Stimulated activated CD4-positive, alpha-beta T cell treated with anti-CD3 and anti-CD28 coated beads, TNF-alpha, amount 100 ng/mL, for 1 hour (primary cell): ENCODE data around the gene RGS10.
"Not testable (repeated sequence)": the region's sequence is repeated elsewhere in the genome, so short reads cannot be mapped to it uniquely, and the experiment has no call there.

Experiments
- DNase-seq, 3 donors: peaks; one replicate each; pipeline ENCODE4 v3.0.0-alpha.2; 2020; ENCODE audit warnings: low read depth in 3 of 3, low spot score in 1 of 3

RGS10 gene

DNA sequence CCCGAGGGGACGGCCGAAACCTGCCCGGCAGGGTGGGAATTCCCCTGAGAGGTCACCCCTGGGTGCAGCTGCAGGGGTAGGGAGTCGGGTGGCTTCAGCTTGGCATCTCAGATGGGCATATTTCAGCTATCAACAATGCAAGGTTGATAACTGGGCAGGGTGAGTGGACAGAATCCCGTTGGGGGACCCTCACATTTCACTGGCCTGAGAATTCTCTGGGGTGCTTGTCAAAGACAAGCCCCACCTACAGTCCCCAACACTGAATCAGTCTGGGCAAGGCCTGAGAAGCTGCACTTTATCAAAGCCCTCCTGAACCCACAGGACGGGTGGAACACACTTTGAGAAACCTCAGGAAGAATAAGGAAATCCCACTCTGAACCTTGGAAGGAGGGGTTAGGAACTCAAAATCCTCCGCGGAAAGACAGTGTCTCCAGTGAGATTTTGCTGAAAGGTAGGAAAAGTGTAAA is 3.1 kb downstream of the RGS10 start:
- no peak for DNase-seq

DNA sequence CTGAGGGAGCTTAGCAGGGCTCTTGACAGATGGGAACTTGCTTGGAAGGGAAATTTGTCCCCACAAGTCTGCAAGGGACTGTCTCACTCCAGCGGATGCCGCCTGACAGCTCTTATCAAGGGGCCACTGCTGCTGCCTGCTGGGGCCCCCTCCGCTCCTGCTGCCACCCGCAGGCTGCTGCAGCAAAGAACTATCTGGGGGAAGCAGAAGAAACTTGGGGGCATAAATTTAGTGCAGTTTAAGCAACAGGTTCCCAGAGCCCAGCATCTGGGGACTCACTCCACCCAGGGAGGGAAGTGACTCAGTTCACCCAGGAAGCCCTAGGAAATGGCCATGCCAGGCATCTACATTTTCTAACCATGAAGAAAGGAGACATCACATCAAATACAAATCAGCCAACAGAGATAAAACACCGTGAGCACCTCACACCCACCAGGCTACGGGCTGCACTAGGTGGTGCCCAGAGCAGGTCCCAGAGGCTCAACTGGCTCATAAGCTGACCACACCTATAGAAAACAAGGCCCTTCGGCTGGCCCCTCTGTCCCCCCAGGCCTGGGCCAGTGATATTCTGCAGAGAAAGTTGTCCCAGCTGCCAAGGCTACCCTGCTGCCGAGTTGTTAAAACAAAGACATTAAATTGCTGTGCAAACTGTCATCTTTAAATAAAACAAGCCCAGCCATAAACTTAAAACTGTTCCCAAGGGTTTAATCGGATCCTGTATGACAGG is 3.7 kb downstream of the RGS10 start:
- DNase-seq: no peak

- no peak for DNase-seq
Observed at GRCh38 chr10:119537953-119538630, 4.4 kb downstream of the RGS10 start.

GRCh38 chr10:119536508-119537025 is 6.0 kb downstream of the RGS10 start:
- DNase-seq: no peak

- no peak for DNase-seq
Observed at GRCh38 chr10:119535837-119536507, 6.5 kb downstream of the RGS10 start.

- no peak for DNase-seq
Observed at GRCh38 chr10:119535305-119535704, 7.2 kb downstream of the RGS10 start.

DNA sequence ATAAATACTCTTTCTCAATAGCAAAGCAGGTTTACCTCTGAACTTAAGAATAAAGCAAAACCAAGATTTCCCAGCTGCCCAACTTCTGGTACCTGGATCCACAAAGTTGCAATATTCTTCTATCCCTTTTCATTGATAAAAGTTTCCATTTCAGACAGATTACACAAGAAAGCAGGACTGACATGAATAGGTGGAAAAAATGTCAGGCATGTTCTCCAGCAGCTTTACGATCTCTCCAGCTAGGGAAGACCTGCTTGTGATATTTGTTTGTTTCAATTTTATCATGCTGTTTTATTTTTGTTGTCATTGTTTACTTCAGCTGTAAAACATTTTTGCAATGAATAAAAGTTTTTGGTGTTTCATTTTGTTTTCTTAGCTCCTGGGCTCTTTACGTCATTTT is 9.0 kb downstream of the RGS10 start:
- no peak for DNase-seq

DNA sequence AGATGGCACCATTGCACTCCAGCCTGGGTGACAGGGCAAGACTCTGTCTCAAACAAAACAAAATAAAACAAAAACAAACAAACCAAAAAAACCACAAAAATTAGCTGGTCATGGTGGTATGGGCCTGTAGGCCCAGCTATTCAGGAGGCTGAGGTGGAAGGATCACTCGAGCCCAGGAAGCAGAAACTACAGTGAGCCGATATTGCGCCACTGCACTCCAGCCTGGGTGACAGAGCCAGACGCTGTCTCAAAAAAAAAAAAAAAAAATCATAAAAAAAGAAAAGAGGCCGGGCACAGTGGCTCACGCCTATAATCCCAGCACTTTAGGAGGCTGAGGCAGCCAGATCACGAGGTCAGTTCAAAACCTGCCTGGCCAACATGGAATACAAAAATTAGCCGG is 9.7 kb downstream of the RGS10 start:
- DNase-seq: not testable (repeated sequence)

DNA sequence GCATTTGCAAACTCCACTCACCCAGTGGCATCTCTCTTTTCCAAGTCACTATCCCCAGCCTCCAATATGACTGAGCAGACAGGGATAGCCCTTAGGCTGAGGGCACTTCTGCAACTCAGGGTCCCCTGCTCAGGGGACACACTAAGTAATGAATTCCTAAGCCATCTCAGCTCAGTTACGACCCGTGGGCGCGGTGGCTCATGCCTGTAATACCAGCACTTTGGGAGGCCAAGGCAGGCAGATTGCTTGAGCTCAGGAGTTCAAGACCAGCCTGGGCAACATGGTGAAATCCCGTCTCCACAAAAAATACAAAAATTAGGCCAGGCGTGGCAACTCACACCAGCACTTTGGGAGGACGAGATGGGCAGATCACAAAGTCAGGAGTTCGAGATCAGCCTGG is 10.3 kb downstream of the RGS10 start:
- DNase-seq: not testable (repeated sequence)

- no peak for DNase-seq
Observed at GRCh38 chr10:119531067-119531466, 11.5 kb downstream of the RGS10 start.

- not testable (repeated sequence) for DNase-seq
Observed at GRCh38 chr10:119528663-119529237, 13.8 kb downstream of the RGS10 start.

GRCh38 chr10:119526621-119527592 is 15.6 kb downstream of the RGS10 start:
- DNase-seq: no peak

DNA sequence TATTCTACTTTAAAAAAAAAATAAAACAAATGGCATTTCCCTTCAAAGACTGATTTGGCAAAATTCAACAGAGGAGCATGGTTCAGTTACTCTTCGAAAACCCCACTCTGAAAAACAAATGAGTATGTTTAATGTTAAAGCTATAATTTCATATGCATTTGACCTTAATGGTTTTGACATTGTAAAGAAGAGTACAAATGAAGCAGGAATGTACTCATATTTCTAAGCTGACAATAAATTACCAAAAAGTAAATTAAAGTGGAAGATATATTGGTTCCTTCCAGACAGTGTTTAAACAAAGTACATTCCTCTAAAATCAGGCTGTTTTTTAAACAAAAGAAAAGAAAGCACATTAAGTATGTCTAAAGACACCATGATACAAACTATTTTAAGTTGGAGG is 16.4 kb downstream of the RGS10 start:
- no peak for DNase-seq

DNA sequence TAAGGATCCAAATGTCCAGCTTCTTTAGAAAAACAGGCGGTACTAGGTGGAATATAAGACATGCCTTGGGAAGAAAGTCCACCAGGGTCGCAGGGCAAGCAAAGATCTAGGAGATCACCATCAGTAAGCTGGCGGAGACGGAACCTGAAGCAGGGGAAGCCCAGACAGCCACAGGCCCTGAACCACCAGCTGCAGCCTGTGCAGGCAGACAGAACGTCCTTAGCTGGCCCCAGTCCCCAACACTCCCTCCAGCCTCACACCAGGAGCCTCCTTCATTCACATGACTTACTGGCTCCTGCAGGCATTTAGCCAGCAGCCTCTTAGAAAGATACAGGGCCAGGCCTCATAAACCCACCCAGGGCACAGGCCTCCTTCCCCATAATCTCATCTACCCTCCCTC is 17.4 kb downstream of the RGS10 start:
- DNase-seq: no peak

GRCh38 chr10:119524720-119525070 is 17.8 kb downstream of the RGS10 start:
- DNase-seq: no peak

GRCh38 chr10:119523895-119524719 is 18.4 kb downstream of the RGS10 start:
- DNase-seq: no peak

- DNase-seq: no peak
Observed at GRCh38 chr10:119522747-119523426, 19.6 kb downstream of the RGS10 start.

GRCh38 chr10:119521443-119522204 is 20.9 kb downstream of the RGS10 start:
- no peak for DNase-seq
